GM13976 (cell line): ENCODE measurements around the gene CAMK1D.

Experiments used
- DNase-seq: peaks from one replicate; pipeline ENCODE4 v3.0.0; 2012; ENCODE audit warnings: low spot score
- in situ Hi-C: fragments of 300-500 bp; cut with MboI; formaldehyde crosslinking; loops from one replicate; pipeline ENCODE4 v1.12.0; 2022; ENCODE audit warnings: low sequenced_read_pairs, mixed read lengths, inconsistent platforms; ENCODE audit not compliant: unreplicated experiment
- TF ChIP-seq, protein P1 (sequence below): IDR thresholded peaks from 2 replicates; pipeline ENCODE4 v1.5.1; 2012; ENCODE audit warnings: borderline replicate concordance, mild to moderate bottlenecking; ENCODE audit not compliant: insufficient read depth; ENCODE audit errors: extremely low read depth, missing control alignments, control extremely low read depth

The CAMK1D gene

DNA sequence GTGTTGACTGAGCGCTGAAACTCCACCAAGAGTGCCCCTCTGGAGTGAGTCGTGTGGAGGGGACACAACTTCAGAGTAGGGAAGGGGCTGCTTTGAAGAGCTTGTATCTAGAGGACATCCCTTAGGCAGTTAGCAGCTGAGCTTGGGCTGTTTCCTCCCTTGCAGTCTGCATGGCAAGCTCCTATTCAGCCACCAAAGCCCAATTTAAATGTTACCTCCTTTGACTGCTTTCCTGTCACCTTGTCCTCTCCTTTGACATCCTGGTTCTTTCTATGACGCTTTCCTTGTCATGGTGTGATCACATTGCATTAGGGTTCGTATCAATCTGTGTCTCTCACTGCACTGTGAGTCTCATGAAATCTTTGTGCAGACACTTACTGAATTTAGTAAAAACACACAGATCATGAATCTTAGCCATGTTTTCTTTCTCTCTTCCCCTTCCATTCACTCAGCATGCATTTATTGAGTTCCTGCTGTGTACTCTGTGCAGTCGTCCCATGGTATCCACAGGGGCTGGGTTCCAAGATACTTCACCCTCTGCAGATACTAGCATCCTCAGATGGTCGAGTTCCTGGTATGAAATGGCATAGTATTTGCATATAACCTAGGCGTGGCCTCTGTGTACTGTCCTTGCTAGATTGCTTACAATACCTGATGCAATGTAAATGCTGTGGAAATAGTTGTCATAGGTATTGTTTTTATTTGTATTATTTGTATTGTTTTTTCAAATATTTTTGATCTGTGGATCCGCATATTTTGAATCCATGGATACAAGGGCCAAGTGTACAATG, 423.6 kb downstream of the CAMK1D start:
- in situ Hi-C loops: no loop called here
- DNase-seq: no peak

DNA sequence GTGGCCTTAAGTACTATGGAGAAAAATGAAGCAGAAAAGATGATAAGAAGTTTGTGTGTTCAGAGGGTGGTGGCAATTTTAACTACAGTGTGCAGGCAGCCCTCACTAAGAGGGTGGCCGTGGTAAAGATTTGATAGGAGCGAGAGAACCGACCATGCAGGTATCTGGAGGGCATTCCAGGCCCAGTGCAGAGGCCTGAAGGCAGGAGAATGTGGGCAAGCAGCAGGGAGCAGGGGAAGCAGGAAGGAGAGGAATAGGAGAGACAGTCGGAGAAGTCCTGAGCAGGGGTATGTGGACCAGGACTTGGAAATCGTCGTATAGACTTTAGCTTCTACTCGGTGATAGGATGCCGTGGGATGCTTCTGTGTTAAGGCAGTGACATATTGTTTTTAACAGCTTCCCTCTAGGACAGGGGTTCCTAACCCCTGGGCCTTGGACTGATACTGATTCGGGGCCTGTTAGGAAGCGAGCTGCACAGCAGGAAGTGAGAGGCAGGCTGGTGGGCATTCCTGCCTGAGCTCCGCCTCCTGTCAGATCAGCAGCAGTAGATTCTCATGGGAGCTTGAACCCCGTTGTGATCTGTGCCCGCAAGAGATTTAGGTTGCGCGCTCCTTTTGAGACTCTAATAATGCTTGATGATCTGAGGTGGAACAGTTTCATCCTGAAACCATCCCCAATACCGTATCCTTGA, 425.0 kb downstream of the CAMK1D start:
- in situ Hi-C loops: no loop called here
- DNase-seq: no peak
- TF ChIP-seq, protein P1, sequence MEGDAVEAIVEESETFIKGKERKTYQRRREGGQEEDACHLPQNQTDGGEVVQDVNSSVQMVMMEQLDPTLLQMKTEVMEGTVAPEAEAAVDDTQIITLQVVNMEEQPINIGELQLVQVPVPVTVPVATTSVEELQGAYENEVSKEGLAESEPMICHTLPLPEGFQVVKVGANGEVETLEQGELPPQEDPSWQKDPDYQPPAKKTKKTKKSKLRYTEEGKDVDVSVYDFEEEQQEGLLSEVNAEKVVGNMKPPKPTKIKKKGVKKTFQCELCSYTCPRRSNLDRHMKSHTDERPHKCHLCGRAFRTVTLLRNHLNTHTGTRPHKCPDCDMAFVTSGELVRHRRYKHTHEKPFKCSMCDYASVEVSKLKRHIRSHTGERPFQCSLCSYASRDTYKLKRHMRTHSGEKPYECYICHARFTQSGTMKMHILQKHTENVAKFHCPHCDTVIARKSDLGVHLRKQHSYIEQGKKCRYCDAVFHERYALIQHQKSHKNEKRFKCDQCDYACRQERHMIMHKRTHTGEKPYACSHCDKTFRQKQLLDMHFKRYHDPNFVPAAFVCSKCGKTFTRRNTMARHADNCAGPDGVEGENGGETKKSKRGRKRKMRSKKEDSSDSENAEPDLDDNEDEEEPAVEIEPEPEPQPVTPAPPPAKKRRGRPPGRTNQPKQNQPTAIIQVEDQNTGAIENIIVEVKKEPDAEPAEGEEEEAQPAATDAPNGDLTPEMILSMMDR: no peak

More for the DNA sequence above, 423.6 kb downstream of the CAMK1D start:
- TF ChIP-seq, protein P1: no peak

DNA sequence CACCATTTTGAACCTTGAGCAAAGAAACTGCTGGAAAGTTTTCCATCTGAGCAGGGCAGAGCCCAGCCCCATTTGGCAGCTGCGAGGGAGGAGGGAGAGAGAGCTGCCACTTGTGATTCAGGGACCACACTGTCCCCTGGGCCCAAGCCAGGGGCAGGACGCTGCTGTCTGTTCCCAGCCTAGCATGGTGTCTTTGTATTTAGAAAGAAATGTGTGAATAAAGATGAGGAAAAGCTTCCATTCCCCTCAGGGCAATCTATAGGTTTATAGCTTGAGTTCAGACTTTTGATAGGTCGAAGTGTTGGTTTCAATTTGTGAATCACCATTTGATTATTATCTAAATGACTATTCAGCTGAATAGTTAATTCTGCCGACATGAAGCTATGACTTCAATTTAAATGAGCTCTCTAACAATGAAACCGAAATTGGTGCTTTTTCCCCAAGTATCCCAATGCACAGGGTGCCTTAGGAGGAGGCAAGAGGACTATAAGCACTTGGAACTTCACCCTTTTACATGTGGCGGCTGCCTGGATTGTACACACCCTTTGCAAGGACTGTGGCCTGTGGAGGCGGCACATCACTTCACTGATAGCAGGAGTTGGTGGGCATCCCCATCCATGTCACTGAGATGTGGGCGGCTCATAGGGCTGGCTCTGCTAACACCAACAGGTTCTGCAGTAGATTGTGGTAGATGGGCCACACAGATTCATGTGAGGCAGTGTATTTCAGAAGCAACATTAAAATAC, 428.7 kb downstream of the CAMK1D start:
- in situ Hi-C loops: no loop called here
- no peak for DNase-seq
- TF ChIP-seq, protein P1: no peak

DNA sequence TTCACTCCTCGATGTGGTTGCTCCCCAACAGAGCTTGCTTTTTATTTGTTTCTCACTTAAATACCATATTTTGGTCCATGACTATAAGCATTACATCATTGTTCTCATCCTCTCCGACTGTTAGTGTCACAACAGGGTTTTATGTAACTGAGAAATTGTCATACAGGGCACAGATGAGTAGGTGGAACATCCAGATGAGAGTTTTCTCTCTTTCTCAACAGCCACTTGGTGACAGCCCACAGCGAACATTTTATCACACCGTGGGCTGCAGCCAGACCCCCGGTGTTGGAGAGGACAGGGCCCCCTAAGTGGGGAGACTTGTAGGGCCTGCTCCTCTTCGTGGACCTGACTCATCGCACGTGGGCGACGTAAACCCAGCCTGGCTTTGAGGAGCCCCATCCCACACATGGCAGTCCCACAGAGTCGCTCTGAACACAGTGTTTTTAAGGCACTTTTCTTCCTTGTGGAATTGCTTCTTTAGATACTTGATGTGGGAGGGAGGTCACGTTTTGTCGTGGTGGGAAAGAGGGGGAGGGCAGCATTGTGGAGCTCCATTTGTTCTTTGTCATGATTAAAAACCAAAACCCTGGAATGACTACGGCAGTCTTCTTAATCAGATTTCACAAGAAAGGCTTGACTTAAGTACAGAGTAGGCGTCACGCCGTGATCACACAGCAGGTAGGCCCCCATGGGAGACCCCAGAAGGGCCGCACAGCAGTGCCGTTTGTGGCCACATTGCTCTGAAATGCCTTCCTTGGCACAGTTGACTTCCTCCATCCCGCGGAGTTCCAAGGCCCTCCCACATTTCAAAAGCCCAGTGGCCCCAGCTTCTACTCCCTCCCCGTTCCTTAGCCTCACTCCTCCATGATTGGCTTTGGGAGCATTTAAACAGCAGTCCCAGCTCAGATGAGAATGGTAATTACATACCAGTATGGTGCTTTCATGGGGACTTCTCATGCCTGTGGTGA, 431.6 kb downstream of the CAMK1D start:
- DNase-seq: no peak
- TF ChIP-seq, protein P1: no peak
- in situ Hi-C loops: no loop called here

DNA sequence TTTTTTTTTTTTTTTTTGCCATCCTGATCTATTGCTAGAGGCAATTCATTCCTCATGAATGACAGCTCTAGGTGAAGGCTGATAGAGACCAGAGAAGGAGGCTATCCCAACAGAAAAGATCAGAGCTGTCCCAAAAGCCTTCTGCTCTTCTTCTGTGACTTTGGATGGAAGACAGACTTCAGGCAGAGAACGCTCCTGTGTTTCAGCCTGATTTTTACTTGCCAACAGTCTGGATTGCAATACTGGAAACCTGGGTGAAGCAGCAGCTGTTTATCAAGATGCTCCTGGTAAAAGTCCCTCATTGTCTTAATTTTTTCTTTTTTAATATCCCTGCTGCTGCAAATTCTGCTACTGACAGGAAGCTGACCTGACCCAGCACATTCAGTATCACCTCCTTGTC, 432.6 kb downstream of the CAMK1D start:
- DNase-seq: no peak
- TF ChIP-seq, protein P1: no peak
- in situ Hi-C loops: no loop called here
